Measurements from ENCODE around the gene ZNF502.

The ZNF502 gene

GRCh38 chr3:44729384-44729910 lies 17.0 kb downstream of the ZNF502 start, which contains the start of gene ZNF501:
Gene ZNF501, plus strand, starts transcription at chr3:44729635. Its CDS starts 4,787 bp downstream, at chr3:44734422.
- TF ChIP-seq CTCF (IDR thresholded peaks at IDR 0.05; ENCODE audit: low read depth, low read length, missing control alignments), result no peak
- peak; percentile 53 for DNase-seq (ENCODE audit: low read depth)
- peak within 1 kb of the TSS; percentile 51 for H3K4me3 ChIP-seq (ENCODE audit: low read depth, low read length)

DNA sequence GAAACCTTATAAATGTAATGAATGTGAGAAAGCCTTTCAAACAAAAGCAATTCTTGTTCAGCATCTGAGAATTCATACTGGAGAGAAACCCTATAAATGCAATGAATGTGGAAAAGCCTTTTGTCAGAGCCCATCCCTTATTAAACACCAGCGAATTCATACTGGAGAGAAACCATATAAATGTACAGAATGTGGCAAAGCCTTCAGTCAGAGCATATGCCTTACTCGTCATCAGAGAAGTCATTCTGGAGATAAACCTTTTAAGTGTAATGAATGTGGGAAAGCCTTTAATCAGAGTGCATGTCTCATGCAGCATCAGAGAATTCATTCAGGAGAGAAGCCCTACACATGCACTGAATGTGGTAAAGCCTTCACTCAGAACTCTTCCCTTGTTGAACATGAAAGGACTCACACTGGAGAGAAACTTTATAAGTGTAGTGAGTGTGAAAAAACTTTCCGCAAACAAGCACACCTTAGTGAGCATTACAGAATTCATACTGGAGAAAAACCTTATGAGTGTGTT lies 22.2 kb downstream of the ZNF502 start:
- no peak for TF ChIP-seq CTCF (IDR thresholded peaks at IDR 0.05; ENCODE audit: low read depth, low read length, missing control alignments)
- H3K4me3 ChIP-seq (ENCODE audit: low read depth, low read length), result no peak overlapping the region

DNA sequence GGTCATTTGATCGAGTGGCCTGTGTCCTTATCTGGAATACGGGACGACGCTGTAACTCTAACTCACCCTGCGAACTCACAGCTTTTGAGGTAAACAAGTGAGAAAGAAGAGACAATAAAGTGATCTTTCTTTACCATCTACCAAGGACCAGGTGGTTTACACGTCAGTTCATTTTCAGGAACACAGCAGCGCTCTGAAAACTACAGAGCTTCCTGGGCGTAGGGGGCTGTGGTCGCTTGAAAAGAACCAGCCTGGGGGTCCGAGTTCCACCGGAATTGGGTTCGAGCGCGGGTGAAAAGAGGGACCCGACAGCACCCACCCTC lies 48.6 kb downstream of the ZNF502 start:
- no peak for DNase-seq (ENCODE audit: low read depth)
- TF ChIP-seq CTCF (IDR thresholded peaks at IDR 0.05; ENCODE audit: low read depth, low read length, missing control alignments), result no peak
- H3K4me3 ChIP-seq (ENCODE audit: low read depth, low read length), result peak overlapping the region; percentile 88

More for the DNA sequence above, 22.2 kb downstream of the ZNF502 start:
- DNase-seq (ENCODE audit: low read depth), result no peak

- H3K4me3 ChIP-seq (ENCODE audit: low read depth, low read length), result peak within 1 kb of the TSS; percentile 88
- no peak for TF ChIP-seq CTCF (IDR thresholded peaks at IDR 0.05; ENCODE audit: low read depth, low read length, missing control alignments)
- peak; percentile 92 for DNase-seq (ENCODE audit: low read depth)
Observed at GRCh38 chr3:44761424-44762169, 49.1 kb downstream of the ZNF502 start, which contains the start of the genes KIAA1143 and KIF15. Gene KIAA1143, minus strand, starts transcription at chr3:44761619. Its CDS starts 17 bp downstream, at chr3:44761602. Gene KIF15, plus strand, starts transcription at chr3:44761794. Its CDS starts 72 bp downstream, at chr3:44761866.

DNA sequence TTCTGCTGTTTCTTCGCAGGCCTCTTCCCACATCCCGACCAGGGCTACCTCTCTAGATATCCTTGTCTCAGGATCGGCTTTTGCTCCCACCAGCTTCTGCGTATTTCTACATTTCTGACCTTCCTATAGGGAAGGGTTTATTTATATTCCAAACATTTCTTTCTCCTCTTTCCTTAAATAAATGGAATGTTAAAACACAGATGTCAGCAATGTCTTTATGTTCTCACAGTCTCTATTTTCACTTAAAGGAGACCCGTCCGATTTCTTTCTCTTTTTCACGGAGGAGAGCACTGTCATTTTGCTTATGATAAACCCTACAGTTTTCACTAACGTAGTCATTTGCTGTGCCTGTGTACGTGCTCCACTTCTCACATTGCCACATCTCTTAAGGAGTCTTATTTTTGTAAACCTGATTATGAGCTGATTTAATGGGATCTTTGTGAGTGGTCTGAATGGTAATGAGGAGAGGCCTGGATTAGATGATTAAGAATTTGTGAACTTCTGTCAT lies 49.8 kb downstream of the ZNF502 start:
- TF ChIP-seq CTCF (IDR thresholded peaks at IDR 0.05; ENCODE audit: low read depth, low read length, missing control alignments), result no peak
- DNase-seq (ENCODE audit: low read depth), result no peak
- H3K4me3 ChIP-seq (ENCODE audit: low read depth, low read length), result peak overlapping the region; percentile 88

- no peak for TF ChIP-seq CTCF (IDR thresholded peaks at IDR 0.05; ENCODE audit: low read depth, low read length, missing control alignments)
- peak overlapping the region; percentile 88 for H3K4me3 ChIP-seq (ENCODE audit: low read depth, low read length)
- no peak for DNase-seq (ENCODE audit: low read depth)
Observed at GRCh38 chr3:44762690-44763089, 50.2 kb downstream of the ZNF502 start.
